Measurements from ENCODE around the gene RBM17. TPM values are rescaled to one million over a fixed set of nuclear protein-coding genes. Genes with fewer than 3 reads are reported as not detected.

Gene RBM17
- total RNA-seq, 1 donor from 2014 or later: 80.1 TPM

DNA sequence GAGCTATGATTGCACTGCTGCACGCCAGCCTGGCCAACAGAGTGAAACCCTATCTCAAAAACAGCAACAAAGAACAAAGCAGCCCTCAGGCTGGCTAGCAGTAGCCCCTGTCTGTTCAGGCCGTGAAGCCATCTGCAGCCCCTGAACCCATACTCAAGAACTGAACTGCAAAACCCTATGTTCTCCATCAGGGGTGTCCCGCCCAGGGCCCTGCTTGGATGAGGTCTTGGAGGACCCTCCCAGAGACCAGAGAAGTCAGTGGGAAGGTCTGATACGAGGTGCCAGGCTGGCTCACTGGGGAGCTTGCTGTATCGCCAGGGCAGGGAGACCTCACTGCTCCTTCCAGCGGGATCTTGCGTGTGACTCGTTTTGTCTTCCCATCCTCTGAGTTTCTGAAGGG is 39.3 kb downstream of the RBM17 start:
- no peak overlapping the region for H3K27ac Mint-ChIP-seq (ENCODE audit: unreplicated experiment)
- no peaks in the 10 kb centered on the region for H3K27me3 Mint-ChIP-seq (ENCODE audit: unreplicated experiment)
- no peak for DNase-seq (ENCODE audit: extremely low spot score, unreplicated experiment)
- H3K36me3 Mint-ChIP-seq (ENCODE audit: unreplicated experiment): no peaks in the 10 kb centered on the region
- H3K4me1 Mint-ChIP-seq (ENCODE audit: unreplicated experiment): peaks cover 14% of the 10 kb centered on the region
- TF ChIP-seq, protein P1, sequence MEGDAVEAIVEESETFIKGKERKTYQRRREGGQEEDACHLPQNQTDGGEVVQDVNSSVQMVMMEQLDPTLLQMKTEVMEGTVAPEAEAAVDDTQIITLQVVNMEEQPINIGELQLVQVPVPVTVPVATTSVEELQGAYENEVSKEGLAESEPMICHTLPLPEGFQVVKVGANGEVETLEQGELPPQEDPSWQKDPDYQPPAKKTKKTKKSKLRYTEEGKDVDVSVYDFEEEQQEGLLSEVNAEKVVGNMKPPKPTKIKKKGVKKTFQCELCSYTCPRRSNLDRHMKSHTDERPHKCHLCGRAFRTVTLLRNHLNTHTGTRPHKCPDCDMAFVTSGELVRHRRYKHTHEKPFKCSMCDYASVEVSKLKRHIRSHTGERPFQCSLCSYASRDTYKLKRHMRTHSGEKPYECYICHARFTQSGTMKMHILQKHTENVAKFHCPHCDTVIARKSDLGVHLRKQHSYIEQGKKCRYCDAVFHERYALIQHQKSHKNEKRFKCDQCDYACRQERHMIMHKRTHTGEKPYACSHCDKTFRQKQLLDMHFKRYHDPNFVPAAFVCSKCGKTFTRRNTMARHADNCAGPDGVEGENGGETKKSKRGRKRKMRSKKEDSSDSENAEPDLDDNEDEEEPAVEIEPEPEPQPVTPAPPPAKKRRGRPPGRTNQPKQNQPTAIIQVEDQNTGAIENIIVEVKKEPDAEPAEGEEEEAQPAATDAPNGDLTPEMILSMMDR (IDR thresholded peaks at IDR 0.05): no peak
- no peak overlapping the region for H3K4me3 Mint-ChIP-seq (ENCODE audit: unreplicated experiment)
- H3K9me3 Mint-ChIP-seq (ENCODE audit: unreplicated experiment): no peaks in the 10 kb centered on the region

DNA sequence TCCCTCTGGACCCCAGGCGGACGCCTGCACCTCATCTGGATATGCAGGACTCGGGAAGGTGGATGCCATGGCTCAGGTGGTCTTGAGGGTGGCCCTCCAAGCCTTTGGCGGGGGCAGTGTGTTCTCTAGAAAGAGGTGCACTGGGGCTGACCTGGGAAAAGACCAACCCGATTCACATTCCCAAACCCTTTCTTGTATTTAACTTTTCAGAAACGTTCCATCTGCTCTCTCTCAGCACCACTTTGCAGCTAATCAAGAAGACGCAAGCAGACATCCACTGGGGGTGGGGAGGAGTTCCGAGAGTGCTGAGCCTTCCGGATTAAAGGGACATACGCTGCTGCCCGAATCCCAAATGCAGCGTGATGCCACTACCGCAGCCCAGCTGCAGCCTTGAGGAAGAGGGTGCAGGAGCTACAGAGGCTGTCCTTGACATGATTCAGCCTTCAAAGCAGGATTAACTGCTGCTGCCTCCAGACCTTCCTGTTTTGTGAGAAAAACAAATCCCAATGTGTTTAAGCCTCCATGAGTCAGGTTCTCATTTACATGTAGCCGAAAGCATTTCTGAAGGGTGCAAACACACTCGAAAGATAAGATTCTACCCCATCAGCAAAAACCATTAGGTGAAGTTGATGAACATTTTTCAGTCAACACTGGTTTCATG is 39.9 kb downstream of the RBM17 start:
- H3K4me3 Mint-ChIP-seq (ENCODE audit: unreplicated experiment): no peak overlapping the region

DNA sequence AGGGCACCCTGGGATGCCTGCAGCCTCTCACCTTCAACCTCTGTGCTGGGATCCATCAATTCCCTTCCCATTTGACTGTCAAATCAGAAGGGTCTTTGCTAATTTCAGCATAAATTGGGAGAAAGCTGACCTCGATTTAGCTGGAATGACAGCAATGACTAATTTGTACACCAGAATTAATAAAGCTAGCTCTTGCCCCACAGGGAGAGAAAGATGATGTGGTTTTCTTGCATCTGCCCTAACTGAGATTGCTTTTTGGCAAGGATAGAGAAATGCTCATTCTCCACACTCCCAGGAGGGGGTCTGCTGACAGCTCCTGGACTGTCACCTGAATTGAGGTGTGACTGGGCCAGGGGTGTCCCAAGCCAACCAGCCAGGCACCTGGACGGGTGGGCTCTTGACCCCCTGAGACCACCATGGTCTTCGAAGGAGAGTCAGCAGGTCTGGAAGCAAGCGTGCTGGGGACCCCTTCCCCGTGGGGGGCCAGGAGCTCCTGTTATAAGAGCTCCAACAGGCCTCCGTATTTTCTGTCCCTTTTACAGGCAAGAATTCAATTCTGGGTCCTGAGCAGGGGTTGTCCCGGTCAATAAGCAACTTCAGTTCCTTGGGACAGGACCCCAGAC is 42.1 kb downstream of the RBM17 start:
- no peak for DNase-seq (ENCODE audit: extremely low spot score, unreplicated experiment)
- H3K27ac Mint-ChIP-seq (ENCODE audit: unreplicated experiment): no peak overlapping the region
- no peaks in the 10 kb centered on the region for H3K27me3 Mint-ChIP-seq (ENCODE audit: unreplicated experiment)
- no peaks in the 10 kb centered on the region for H3K36me3 Mint-ChIP-seq (ENCODE audit: unreplicated experiment)
- TF ChIP-seq, protein P1 (IDR thresholded peaks at IDR 0.05): no peak
- H3K4me1 Mint-ChIP-seq (ENCODE audit: unreplicated experiment): peaks cover 3% of the 10 kb centered on the region
- no peaks in the 10 kb centered on the region for H3K9me3 Mint-ChIP-seq (ENCODE audit: unreplicated experiment)
- H3K4me3 Mint-ChIP-seq (ENCODE audit: unreplicated experiment): no peak overlapping the region

More for the DNA sequence above, 39.9 kb downstream of the RBM17 start:
- Mint-ChIP-seq H3K4me1 (ENCODE audit: unreplicated experiment) (peaks cover 14% of the 10 kb centered on the region), H3K9me3 (ENCODE audit: unreplicated experiment) (no peaks in the 10 kb centered on the region), H3K27ac (ENCODE audit: unreplicated experiment) (no peak overlapping the region), H3K27me3 (ENCODE audit: unreplicated experiment) (no peaks in the 10 kb centered on the region), H3K36me3 (ENCODE audit: unreplicated experiment) (no peaks in the 10 kb centered on the region)
- DNase-seq (ENCODE audit: extremely low spot score, unreplicated experiment): no peak
- TF ChIP-seq, protein P1 (IDR thresholded peaks at IDR 0.05): no peak

DNA sequence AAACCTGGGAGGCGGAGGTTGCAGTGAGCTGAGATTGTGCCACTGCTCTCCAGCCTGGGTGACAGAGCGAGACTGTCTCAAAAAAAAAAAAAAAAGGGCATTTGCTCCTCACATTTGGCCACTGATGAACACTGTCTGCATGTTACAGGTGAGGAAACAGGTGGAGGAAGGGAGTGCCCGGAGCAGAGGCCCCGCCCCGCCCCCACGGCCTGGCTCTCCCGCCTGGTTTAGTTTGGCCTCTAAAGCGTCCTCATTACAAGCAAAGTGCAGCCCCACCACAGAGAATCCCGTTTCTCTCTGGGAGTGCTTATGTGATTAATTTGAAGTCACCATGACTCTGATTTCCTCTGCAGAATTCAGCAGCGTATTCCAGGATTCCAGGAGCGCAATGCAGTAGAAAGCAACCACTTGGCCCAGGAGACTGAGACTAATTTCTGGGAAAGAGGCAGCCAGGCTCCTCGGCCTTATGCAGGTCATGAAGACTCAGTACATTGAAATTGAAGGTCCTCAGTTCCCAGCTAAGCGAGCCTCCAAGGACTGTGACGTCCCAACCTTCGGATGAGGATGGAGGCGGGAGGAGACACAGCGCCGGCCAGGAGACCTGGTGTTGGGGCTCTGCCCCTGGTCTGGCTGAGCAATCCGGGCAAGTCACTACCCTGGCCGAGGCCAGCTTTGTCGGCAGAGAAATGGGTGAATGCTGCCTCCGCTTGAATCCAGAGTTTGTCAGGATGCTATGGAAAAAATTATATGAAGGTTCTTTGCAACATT is 44.7 kb downstream of the RBM17 start:
- no peak for DNase-seq (ENCODE audit: extremely low spot score, unreplicated experiment)
- H3K27ac Mint-ChIP-seq (ENCODE audit: unreplicated experiment): no peak overlapping the region
- H3K4me1 Mint-ChIP-seq (ENCODE audit: unreplicated experiment): peaks cover 11% of the 10 kb centered on the region

More for the DNA sequence above, 44.7 kb downstream of the RBM17 start:
- H3K9me3 Mint-ChIP-seq (ENCODE audit: unreplicated experiment): no peaks in the 10 kb centered on the region
- no peak overlapping the region for H3K4me3 Mint-ChIP-seq (ENCODE audit: unreplicated experiment)
- H3K27me3 Mint-ChIP-seq (ENCODE audit: unreplicated experiment): no peaks in the 10 kb centered on the region
- H3K36me3 Mint-ChIP-seq (ENCODE audit: unreplicated experiment): no peaks in the 10 kb centered on the region
- TF ChIP-seq, protein P1 (IDR thresholded peaks at IDR 0.05): no peak
